SKM-1 treated with dmso at 0.1 percent for 144 hours (cell line): ENCODE data around the gene CDC14B.

Source experiments
- DNase-seq: peaks from one replicate; lab custom pipeline; 2025; ENCODE audit not compliant: unreplicated experiment; lab: John Stamatoyannopoulos, UW

The CDC14B gene

GRCh38 chr9:96487029-96487396 lies 132.6 kb downstream of the CDC14B start:
- no peak for DNase-seq

- DNase-seq = no peak
Observed at GRCh38 chr9:96486386-96487028, 133.1 kb downstream of the CDC14B start.

- DNase-seq = no peak
Observed at GRCh38 chr9:96485280-96485679, 134.4 kb downstream of the CDC14B start.

GRCh38 chr9:96484521-96484931 lies 135.1 kb downstream of the CDC14B start:
- DNase-seq = no peak

- DNase-seq = no peak
Observed at GRCh38 chr9:96483733-96484390, 135.8 kb downstream of the CDC14B start.

DNA sequence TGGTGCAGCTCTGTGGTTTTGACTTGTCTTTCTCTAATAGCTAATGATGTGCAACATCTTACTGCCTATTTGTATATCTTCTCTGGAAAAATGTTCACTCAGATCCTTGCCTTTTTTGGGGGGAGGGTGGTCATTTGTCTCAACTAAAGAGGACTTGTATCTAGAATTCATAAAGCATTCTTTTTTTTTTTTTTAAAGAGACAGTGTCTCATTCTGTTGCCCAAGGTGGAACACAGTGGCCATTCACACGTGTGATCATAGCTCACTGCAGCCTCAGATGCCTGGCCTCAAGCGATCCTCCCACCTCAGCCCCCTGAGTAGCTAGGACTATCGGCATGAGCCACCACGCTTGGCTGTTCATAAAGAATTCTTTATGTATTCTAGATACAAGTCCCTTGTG lies 136.4 kb downstream of the CDC14B start:
- no peak for DNase-seq

- no peak for DNase-seq
Observed at GRCh38 chr9:96482476-96482875, 137.2 kb downstream of the CDC14B start.

- DNase-seq = no peak
Observed at GRCh38 chr9:96480736-96481135, 138.9 kb downstream of the CDC14B start.

GRCh38 chr9:96478829-96479371 lies 140.7 kb downstream of the CDC14B start:
- no peak for DNase-seq

DNA sequence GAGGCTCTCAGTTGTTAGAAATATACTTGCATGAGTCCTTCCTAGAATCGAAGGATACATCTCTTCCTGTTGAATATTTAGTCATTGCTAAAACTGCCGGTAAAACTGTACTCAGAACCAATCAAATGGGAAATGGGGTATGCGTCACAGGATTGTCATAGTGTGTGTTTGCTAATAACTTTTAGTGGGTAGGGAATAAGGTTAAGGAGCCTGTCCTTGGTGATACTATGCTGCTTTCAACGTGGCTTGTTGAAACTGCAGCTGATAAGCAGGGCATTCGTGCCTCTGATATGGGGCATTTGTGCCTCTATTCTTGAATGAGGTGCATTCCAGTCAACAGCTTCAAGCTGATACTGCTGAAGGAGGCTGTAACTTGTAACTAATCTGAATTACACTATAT lies 143.1 kb downstream of the CDC14B start:
- no peak for DNase-seq

DNA sequence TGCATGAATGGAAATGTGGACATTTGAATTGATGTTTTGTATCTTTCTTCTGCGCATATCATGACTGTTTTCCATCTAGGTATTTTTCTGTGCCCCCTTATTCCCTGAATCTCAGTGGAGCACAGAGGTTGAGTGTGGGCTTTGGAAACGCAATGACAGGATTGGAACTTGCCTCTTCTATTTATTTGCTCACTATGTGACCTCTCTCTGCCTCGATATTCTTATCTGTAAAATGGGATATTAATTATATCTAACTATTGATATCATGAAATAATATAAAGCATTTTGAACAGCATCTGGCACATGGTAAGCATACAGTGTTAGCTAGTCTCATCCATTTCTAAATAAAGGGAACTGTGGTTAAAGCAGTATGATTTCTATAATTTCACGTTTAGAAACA lies 143.6 kb downstream of the CDC14B start:
- no peak for DNase-seq

DNA sequence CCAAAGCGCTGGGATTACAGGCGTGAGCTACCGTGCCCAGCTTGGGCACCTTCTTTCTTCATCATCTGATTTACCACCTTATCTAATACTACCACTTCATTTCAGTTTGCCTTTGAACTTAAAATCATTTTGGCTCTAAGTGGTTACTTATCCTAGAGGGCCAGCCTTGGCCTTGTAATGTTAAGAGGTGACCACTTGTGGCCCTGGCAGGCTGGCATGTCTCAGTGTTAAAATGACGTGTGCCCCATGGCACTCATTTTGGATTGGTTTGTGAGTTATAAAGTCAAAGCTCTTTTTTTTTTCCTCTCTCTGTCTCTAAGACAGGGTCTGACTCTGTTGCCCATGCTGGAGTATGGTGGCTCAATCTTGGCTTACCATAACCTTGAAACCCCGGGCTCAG lies 151.9 kb downstream of the CDC14B start:
- no peak for DNase-seq

- no peak for DNase-seq
Observed at GRCh38 chr9:96464426-96464825, 155.2 kb downstream of the CDC14B start.

DNA sequence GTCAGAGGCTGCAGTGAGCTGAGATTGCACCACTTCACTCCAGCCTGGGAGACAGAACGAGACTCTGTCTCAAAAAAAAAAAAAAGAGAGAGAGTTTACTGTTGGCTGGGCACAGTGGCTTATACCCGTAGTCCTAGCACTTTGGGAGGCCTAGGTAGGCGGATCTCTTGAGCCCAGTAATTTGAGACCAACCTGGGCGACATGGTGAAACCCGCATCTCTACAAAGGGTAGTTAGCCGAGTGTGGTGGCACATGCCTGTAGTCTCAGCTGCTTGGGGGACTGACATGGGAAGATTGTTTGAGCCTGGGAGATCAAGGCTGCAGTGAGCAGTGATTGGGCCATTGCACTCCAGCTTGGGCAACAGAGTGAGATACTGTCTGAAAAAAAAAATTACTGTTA lies 157.1 kb downstream of the CDC14B start:
- no peak for DNase-seq

DNA sequence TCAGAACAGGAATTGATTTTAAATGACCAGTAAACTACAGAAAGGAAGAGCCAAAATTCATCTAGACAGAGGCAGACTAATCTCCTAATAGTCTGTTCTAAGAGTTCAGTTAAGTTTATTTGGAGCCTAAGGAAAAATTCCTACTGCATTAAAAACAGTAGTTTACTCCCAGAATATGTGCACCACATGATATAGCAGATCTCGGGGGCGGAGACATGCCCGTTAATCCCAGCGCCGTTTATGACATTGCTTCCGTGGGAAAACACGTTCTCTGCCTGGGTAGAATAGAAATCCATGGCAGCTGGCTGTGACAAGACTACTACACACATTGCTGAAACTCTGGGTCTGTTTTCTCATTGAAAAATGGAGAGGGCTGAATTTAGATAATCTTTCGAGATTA lies 158.3 kb downstream of the CDC14B start:
- DNase-seq = no peak

DNA sequence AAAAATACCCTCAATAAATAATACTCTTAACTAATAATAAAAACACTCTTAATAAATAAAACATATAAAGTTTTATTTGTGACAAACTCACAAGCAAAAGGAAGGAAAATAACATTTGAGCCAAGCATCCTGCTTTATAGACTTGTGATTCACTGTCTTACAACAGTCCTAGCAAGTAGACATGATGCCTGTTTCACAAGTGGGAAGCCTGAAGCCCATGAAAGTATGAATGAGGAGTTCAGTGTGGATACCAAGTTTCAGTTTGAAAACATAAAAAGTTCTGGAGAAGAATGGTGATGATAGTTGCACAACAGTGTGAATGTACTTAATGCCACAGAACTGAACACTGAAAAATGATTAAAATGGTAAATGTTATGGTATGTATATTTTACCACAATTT lies 158.8 kb downstream of the CDC14B start:
- DNase-seq = no peak

- no peak for DNase-seq
Observed at GRCh38 chr9:96460470-96460869, 159.2 kb downstream of the CDC14B start.

DNA sequence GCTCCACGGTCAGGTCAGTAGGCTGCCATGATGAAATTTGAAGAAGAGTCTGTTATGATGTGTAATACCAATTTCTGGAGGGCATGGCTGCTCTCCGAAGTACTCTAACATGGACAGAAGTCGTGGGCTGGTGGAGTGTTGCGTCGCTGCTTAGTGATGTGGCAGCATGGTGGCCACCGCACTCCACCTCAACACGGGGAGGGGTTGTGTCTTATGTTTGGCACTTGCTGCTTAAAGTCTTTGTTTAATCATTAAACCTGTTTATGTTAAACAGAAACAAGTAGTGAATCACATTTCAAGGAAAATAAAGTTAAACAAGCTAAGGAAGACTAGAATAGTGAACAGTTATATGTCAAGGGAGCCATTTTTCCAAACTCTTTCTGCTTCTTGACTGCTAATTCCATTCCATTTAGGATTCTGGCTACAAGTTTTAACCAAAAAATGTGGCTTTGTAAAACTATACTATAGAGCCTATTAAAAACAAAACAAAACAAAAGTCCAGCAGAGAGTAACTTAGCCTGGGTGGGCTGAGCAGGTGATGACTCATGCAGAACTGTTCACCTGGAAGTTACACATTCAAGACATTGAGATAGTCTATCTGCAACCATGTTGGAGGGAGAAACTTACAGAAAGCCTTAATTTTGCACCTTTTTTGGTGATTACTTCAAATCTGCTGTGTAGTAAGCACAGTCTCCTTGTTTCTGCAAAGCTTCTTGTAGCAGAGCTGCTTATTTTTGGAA lies 160.2 kb downstream of the CDC14B start:
- DNase-seq = no peak

DNA sequence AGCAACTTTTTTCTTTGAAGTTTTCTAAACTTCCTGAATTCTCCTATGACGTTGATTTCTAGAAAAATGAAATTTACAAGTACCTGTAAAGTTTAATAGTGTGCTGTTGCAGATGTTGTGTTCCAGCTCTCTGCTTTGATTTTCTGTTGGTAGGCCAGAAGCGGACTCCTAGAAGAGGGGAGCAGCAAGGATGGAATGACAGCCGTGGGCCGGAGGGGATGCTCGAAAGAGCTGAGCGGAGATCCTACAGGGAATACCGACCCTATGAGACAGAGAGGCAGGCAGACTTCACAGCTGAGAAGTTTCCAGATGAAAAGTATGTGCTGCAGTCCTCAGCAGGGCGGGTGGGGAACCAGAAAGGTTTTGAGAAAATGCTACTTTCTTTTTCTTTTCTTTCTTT lies 161.4 kb downstream of the CDC14B start:
- no peak for DNase-seq

DNA sequence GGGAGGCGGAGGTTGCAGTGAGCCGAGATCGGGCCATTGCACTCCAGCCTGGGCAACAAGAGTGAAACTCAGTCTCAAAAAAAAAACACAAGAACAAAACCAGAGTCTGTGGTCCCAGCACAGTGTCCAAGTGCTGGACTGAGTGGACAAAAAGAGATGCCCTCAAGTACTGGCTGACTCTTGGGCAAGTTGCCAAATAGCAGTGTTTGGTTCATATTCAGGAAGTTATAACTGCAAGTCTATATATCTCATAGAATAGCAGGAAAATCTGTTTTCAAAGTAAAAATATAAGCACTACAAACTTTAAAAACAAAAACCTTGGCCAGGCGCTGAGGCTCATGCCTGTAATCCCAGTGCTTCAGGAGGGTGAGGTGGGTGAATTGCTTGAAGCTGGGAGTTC lies 162.4 kb downstream of the CDC14B start:
- no peak for DNase-seq

GRCh38 chr9:96453625-96454024 lies 166.0 kb downstream of the CDC14B start:
- DNase-seq = no peak
